ENCODE measurements around the gene GPC6.
A peak's percentile ranks its signal among the peaks of the same experiment; 100 is the strongest.

The GPC6 gene

DNA sequence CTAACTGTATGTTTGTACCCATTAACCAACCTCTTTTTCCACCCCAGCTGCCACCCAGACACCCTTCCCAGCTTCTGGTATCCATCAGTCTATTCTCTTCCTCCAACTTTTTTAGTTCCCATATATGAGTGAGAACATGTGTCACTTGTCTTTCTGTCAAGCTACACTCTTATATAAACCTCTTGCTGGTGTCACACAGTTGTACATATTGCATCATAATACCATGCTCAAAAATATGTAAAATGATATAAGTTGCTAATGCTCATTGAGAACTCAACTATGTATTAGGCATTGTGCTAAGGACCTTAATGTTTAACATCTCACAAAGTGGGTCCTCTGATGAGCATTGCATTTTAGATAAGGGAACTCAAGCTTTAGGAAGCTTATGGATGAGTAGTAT lies 395.4 kb downstream of the GPC6 start:
- DNase-seq, result no peak

DNA sequence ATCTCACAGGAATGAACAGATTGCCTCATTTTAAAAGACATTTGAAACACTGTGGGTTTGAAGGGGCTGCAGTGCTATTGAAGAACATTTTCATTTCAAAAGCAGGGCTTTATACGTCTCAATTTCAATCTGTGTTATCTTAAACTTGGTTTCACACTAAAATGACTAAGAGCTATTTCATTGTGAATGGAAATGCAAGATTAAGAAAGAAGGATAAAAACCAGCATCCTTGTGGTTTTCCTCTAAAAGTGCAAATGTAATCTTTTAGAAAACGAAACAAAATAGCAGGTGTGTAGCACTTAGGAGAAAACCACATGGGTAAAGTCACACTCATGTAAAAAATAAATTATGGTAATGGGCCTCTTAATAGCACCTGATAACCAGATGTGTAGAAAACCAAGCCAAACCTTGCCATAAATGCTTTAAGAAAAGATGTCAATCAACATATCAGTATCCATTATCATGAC lies 397.7 kb downstream of the GPC6 start:
- DNase-seq, result peak in 1 of 3 experiments; percentile 55

- DNase-seq, result no peak
Observed at GRCh38 chr13:93625536-93625935, 398.9 kb downstream of the GPC6 start.

DNA sequence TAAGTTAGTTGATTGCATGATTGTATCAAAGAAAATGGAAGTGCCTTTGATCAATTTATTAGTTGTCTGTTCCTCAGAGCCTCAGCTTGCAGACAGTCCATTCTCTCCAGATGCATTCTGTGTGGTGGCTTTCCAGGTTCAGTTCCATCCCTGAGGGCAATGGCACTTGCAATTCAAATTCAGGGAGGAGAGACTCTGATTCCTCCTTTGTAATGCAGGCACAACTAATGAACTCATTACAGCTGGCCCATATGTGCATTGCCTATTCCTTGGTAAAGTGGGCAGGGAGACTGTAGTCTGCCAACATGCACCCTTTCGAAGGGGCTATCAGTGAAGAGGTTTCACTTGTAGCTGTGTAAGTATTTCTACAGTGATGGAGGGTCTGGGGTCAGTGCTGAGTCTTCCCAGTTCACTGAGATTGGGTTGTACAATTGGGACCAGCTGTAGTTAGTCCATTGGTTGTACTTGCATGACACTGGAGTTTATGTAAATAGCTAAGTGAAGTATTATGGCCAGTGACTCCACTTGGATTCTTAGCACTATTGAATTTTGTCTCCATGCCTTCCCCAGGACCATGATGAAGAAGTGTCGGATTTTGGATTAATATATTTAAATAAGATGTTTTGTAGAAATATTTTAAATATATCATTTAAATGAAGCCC lies 401.7 kb downstream of the GPC6 start:
- DNase-seq, result no peak

- DNase-seq, result no peak
Observed at GRCh38 chr13:93635616-93636032, 409.0 kb downstream of the GPC6 start.

DNA sequence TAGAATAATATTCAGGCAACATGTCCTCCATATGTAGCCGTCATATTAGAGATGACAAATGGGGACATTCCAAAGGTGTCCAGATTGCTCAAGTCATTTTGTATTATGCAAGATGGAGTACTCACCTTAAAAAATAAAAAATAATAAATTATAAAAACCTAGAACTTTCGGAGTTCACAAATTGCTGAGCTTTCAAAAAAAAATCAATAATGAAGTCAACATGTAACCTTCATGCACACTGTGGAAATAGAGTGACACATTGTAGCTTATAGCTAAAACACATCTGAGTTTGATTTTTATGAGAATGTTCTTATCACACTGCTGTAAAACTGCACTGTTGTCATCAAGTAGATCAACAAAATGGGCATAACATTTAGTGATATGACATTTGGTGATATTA lies 411.2 kb downstream of the GPC6 start:
- DNase-seq, result no peak

DNA sequence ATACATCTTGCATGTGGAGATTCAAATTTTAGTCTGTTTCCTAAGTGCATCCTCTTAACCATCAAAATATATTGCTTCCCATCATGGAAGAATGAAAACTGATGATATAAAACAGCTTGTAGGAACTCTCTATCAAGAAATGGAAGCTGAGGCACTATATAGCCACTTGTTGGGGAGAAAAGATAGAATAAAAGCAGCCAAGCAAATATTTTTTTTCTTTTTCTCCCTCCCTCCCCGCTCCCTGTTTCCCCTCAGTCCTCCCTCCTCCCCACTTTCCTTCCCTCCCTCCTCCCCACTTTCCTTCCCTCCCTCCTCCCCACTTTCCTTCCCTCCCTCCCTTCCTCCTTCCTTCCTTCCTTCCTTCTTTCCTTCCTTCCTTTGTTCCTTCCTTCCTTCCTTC lies 413.8 kb downstream of the GPC6 start:
- no peak for DNase-seq

DNA sequence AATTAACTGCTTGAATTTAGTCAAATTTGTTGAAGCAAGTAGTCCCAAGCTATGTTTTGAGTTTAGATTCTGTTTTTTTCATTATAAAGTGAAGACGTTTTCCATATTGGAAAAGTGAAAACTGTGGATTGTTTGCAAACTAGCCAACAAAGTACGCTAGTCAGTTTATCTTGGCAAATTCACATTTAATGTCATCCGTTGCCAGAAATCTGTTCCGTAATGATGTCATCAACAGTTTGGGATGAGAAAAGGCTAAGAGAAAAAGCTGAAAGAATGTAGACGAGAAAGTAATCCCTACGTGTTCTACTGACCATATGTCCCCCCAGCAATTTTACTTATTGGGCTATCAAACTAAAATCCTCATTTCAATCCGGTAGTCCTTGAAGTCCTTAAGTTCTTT lies 419.6 kb downstream of the GPC6 start:
- DNase-seq, result no peak

DNA sequence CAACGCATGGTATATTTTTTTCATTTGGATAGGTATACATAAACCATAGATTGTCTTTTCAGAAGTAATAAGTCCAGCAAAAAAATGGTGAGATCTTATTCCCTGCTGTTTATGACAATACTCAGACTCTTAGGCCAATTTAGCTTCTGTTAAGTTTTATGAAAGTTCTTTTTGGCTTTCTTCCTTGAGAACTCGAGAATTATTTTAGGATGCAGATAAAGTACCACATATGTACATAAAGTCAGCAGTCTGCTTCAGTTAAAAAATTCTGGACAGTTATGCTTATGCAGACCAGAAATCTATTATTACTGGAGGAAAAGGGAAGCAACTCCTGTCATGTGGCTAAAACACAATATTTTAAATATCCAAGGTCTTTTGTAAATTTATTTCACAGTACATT lies 422.9 kb downstream of the GPC6 start:
- DNase-seq, result no peak

GRCh38 chr13:93653776-93654175 lies 427.2 kb downstream of the GPC6 start:
- no peak for DNase-seq

GRCh38 chr13:93655154-93655553 lies 428.5 kb downstream of the GPC6 start:
- DNase-seq, result no peak

DNA sequence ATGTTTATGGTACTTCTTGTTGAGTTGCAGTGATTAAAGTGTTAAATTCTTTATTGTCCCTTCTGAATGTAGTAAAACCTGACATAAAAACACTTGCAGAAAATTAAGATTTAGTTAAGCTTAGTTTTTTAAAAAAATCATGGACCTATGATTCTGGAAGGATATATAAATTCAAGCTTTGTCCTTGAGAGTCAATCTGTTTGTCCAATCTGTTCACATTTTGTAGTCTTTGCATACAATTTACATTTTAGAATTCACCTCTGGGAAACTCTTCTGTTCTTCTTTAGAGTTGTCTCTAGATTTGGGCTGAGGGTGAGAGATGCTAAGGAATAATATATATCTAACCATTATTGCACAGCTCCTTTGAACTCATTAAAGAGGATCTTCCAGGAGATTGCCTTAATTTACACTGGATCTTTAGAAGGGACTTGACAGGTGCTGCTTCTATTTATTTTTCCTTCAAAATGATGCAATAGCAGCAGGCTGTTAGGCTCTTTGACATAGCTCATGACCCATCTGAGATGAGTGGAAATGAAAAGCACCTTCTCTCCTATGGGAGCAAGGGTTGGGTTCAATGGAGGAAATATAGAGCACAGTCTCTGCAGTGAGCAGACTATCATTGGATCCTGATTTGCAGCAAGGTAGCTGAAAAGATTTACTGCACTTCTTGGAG lies 433.9 kb downstream of the GPC6 start:
- peak in 1 of 3 experiments; percentile 22 for DNase-seq

GRCh38 chr13:93670866-93671265 lies 444.3 kb downstream of the GPC6 start:
- DNase-seq, result peak in 1 of 3 experiments; percentile 48

DNA sequence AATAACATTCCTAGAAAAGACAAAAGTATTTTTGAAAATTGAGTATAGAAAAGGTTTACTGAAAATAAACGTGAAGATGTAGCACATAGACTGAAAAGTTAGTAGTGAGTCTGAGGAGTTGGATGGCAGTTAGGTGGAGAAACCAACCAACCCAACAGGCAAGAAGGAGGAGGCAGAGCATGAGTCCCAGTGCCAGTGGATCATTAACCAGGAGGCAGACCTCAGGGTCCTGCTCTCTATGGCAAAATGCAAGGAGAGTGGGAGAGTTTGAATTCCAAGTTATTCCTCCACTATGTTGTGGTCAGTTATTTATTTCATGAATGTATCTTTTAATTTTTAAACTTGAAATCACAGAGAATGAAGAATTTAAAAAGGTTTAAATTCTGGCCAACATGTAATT lies 446.4 kb downstream of the GPC6 start:
- no peak for DNase-seq

DNA sequence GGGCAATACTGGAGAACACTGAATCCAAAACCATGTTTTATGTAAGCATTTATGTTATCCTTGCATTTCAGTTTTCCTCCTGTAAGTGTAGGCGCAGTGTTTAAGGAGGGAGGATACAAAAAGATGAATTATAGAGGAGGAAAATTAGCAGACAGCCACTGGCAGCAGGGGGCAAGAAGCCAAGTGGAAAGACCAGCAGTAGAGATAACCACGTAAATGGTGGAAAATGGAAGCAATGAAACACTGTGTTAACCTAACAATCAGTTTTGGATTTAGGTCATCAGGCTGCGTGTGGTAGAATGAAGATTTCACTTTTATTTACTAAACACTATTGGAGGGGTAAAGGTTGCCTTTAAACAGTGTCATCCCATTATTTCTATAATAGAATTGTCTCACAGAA lies 447.3 kb downstream of the GPC6 start:
- DNase-seq, result no peak

GRCh38 chr13:93674337-93674755 lies 447.7 kb downstream of the GPC6 start:
- no peak for DNase-seq

- no peak for DNase-seq
Observed at GRCh38 chr13:93680329-93680728, 453.7 kb downstream of the GPC6 start.

DNA sequence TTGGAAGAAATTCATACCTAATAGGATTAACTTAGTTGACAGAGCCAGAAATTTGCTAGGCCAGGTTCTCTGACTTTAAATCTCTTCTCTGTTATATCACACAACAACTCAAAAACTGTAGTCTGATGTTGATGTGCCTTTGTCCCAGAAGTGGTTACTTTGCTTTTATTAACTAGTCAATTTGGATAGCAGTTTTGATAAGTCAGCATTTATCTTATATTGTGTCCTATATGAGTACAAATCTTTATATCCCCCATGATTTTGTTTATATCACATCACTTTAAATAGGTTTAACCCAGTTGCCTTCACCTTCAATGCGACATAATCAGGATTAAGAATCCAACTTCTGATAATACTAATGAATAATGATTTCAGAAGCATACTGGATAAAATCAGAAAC lies 459.3 kb downstream of the GPC6 start:
- no peak for DNase-seq

GRCh38 chr13:93686399-93686798 lies 459.8 kb downstream of the GPC6 start:
- no peak for DNase-seq

GRCh38 chr13:93687261-93687660 lies 460.7 kb downstream of the GPC6 start:
- DNase-seq, result no peak

DNA sequence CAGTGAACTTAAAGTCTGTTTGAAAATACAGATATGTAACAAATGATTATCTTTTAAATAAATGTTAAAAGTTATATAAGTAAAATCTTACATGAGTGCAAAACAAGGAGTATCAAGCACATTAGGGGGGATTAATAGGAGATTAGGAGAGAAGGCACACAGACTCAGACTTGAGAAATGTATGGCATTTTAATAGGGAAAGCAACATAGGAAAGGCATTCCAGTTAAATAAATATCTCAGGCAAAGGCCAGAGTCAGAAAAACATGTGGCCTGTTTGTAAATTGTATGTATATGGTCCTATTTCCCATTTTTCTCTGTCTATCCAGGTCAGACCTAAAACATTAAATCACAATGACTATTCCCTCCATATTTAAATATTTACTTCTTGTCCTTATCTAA lies 462.7 kb downstream of the GPC6 start:
- DNase-seq, result no peak

DNA sequence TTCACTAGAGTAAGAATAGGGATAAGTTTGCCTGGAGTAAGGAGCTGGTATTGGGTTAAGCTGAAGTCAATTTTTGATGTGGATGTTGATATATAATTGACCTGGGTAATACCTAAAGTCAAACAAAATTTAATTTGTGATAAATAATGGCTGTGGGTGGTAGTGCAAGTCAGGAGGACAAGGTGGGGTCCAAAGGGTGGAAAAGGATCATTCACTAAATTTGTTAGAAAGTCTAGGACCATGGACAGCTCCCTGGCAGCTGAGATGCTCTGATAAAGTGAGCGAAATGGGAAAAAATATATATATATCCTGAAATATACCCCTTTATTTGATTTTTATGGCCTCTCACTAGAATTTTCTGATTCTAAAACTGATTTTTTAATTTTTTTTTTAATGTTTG lies 463.5 kb downstream of the GPC6 start:
- no peak for DNase-seq

GRCh38 chr13:93698016-93698613 lies 471.5 kb downstream of the GPC6 start:
- no peak for DNase-seq

GRCh38 chr13:93700115-93700514 lies 473.5 kb downstream of the GPC6 start:
- peak in 1 of 3 experiments; percentile 37 for DNase-seq
